Neuronal stem cell (in vitro differentiated cells): ENCODE results near the gene ANXA6.
"Not testable (repeated sequence)": the region's sequence is repeated elsewhere in the genome, so short reads cannot be mapped to it uniquely, and the experiment has no call there.

Experiments used
- DNase-seq: peaks from one replicate; pipeline ENCODE4 v3.0.0-alpha.2; 2013; ENCODE audit warnings: low spot score
- H2AFZ ChIP-seq: one replicate; pipeline ENCODE4 v1.6.1; 2013; ENCODE audit warnings: mild to moderate bottlenecking, low read length, inconsistent platforms
- H2AK5ac ChIP-seq: 2 replicates; pipeline ENCODE4 v1.6.1; 2013; ENCODE audit warnings: low read depth, mild to moderate bottlenecking, inconsistent platforms, low read length, moderate library complexity, mixed read lengths
- H2BK120ac ChIP-seq: 2 replicates; pipeline ENCODE4 v1.6.1; 2013; ENCODE audit warnings: low read depth, mild to moderate bottlenecking, inconsistent platforms, low read length, moderate library complexity, mixed read lengths
- H2BK12ac ChIP-seq: one replicate; pipeline ENCODE4 v1.6.1; 2013; ENCODE audit warnings: low read length, inconsistent platforms
- H2BK15ac ChIP-seq: 2 replicates; pipeline ENCODE4 v1.6.1; 2013; ENCODE audit warnings: mild to moderate bottlenecking, low read length, inconsistent platforms, mixed read lengths
- H2BK5ac ChIP-seq: one replicate; pipeline ENCODE4 v1.6.1; 2013; ENCODE audit warnings: inconsistent platforms, mild to moderate bottlenecking, low read length, moderate library complexity
- H3K14ac ChIP-seq: one replicate; pipeline ENCODE4 v1.6.1; 2013; ENCODE audit warnings: low read length, inconsistent platforms
- H3K18ac ChIP-seq: 2 replicates; pipeline ENCODE4 v1.6.1; 2013; ENCODE audit warnings: low read length, inconsistent platforms
- H3K23ac ChIP-seq: 2 replicates; pipeline ENCODE4 v1.6.1; 2013; ENCODE audit warnings: low read depth, mild to moderate bottlenecking, mixed read lengths, low read length, inconsistent platforms; ENCODE audit not compliant: poor library complexity
- H3K27ac ChIP-seq: replicated peaks from 3 replicates; pipeline ENCODE4 v1.5.1; 2013; ENCODE audit warnings: low read length, inconsistent platforms
- H3K27me3 ChIP-seq, 3 experiments: 2 replicates each; pipeline ENCODE4 v1.6.1; 2013; ENCODE audit warnings: low read length in 3 of 3, mild to moderate bottlenecking in 2 of 3, inconsistent platforms in 1 of 3, low read depth in 1 of 3, mixed read lengths in 1 of 3, moderate library complexity in 1 of 3; ENCODE audit not compliant: control insufficient read depth in 3 of 3, insufficient read depth in 3 of 3
- H3K36me3 ChIP-seq, 2 donors: replicated peaks in 1 of 2; 2 replicates each; pipeline ENCODE4 v1.6.1; 2013; ENCODE audit warnings: low read length in 2 of 2; ENCODE audit not compliant: control insufficient read depth in 2 of 2, insufficient read depth in 2 of 2
- H3K4ac ChIP-seq: 2 replicates; pipeline ENCODE4 v1.6.1; 2013; ENCODE audit warnings: inconsistent platforms, mild to moderate bottlenecking, low read length, moderate library complexity
- H3K4me1 ChIP-seq, 2 donors: 1 replicate in 1 of 2; 2 replicates in 1 of 2; pipeline ENCODE4 v1.6.1; 2013; ENCODE audit warnings: low read length in 2 of 2, low read depth in 1 of 2; ENCODE audit not compliant: control insufficient read depth in 2 of 2, insufficient read depth in 1 of 2
- H3K4me2 ChIP-seq: one replicate; pipeline ENCODE4 v1.6.1; 2013; ENCODE audit warnings: mild to moderate bottlenecking, low read length, inconsistent platforms; ENCODE audit not compliant: insufficient read depth, poor library complexity, severe bottlenecking
- H3K4me3 ChIP-seq, 2 donors: 2 replicates each; pipeline ENCODE4 v1.5.1; 2013; ENCODE audit warnings: low read length in 2 of 2, mild to moderate bottlenecking in 2 of 2, inconsistent platforms in 1 of 2, moderate library complexity in 1 of 2
- H3K79me1 ChIP-seq: one replicate; pipeline ENCODE4 v1.6.1; 2013; ENCODE audit warnings: low read depth, mild to moderate bottlenecking, inconsistent platforms, low read length, moderate library complexity
- H3K9ac ChIP-seq: one replicate; pipeline ENCODE4 v1.6.1; 2013; ENCODE audit warnings: mild to moderate bottlenecking, low read depth, low read length, inconsistent platforms; ENCODE audit not compliant: poor library complexity
- H3K9me3 ChIP-seq, 2 donors: replicated peaks in 1 of 2; 2 replicates each; pipeline versions ENCODE3 to v1.6.1; 2013; ENCODE audit warnings: low read length in 2 of 2, mild to moderate bottlenecking in 2 of 2, inconsistent platforms in 1 of 2, low read depth in 1 of 2, mixed read lengths in 1 of 2, moderate library complexity in 1 of 2; ENCODE audit not compliant: control insufficient read depth in 2 of 2, insufficient read depth in 1 of 2
- H4K8ac ChIP-seq: one replicate; pipeline ENCODE4 v1.6.1; 2013; ENCODE audit warnings: low read depth, mild to moderate bottlenecking, inconsistent platforms, low read length, moderate library complexity
- H4K91ac ChIP-seq: one replicate; pipeline ENCODE4 v1.6.1; 2013; ENCODE audit warnings: low read length, low read depth, mild to moderate bottlenecking, inconsistent platforms; ENCODE audit not compliant: poor library complexity
- WGBS, 2 donors: extraction: QIAGEN DNeasy Blood & Tissue Kit; methylation state at CpG; one replicate each; pipeline ENCODE4 v1.1.7; 2013; ENCODE audit warnings: missing lambda C conversion rate in 2 of 2, mixed read lengths in 1 of 2; ENCODE audit not compliant: insufficient read length in 2 of 2, insufficient replicate concordance in 1 of 2; ENCODE audit errors: extremely low coverage in 2 of 2; 5-methylcytosine and 5-hydroxymethylcytosine counted together

The ANXA6 gene

DNA sequence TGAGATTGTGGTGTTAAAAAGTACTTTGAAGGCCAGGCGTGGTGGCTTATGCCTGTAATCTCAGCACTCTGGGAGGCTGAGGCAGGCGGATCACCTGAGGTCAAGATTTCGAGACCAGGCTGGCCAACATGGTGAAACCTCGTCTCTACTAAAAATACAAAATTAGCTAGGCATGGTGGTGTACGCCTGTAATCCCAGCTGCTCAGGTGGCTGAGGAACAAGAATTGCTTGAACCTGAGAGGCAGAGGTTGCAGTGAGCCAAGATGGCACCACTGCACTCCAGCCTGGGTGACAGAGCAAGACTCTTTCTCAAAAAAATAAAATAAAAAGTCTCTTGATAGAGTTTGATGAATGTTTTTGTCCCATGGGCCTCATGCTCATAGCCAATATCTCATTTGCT is 18.7 kb upstream of the ANXA6 start:
- H2AFZ ChIP-seq, H3K79me1 ChIP-seq, H3K4me1 ChIP-seq, H2BK12ac ChIP-seq, H3K9me3 ChIP-seq, H3K23ac ChIP-seq, H3K36me3 ChIP-seq, H3K4me2 ChIP-seq, H3K18ac ChIP-seq, H4K8ac ChIP-seq, H3K27me3 ChIP-seq, H4K91ac ChIP-seq, H3K14ac ChIP-seq, DNase-seq, H2BK15ac ChIP-seq, H3K4ac ChIP-seq, H3K4me3 ChIP-seq, H2AK5ac ChIP-seq, H3K27ac ChIP-seq, H3K9ac ChIP-seq, H2BK5ac ChIP-seq, H2BK120ac ChIP-seq: not testable (repeated sequence)
- WGBS, 2 donors, result no CpG with 5 or more reads among the region's 5 CpGs

DNA sequence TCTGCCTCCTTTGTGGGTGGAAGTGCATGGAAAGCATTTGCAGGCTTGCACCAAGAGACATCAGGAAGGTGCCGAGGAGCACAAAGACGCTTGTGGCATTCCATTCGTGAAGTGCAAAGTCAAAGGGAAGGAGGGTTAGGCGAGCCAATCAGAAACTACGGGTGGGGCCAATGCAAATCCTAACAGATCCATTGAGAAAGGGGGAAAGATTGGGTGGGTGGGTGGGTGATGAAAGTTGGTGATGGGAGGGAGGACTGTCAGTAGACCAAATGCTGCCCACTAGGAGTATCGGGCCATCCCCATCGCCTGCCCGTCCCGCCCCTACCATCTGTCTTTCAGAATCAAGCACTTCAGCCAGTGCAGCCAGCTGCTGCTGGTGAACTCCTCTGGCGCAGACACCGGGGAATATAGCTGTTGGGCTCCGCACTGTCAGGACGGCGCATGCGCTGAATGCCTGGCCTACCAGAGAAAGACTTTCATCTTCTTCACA is 17.1 kb upstream of the ANXA6 start:
- H3K14ac ChIP-seq, result peak overlapping the region; percentile 15
- no peak for DNase-seq

DNA sequence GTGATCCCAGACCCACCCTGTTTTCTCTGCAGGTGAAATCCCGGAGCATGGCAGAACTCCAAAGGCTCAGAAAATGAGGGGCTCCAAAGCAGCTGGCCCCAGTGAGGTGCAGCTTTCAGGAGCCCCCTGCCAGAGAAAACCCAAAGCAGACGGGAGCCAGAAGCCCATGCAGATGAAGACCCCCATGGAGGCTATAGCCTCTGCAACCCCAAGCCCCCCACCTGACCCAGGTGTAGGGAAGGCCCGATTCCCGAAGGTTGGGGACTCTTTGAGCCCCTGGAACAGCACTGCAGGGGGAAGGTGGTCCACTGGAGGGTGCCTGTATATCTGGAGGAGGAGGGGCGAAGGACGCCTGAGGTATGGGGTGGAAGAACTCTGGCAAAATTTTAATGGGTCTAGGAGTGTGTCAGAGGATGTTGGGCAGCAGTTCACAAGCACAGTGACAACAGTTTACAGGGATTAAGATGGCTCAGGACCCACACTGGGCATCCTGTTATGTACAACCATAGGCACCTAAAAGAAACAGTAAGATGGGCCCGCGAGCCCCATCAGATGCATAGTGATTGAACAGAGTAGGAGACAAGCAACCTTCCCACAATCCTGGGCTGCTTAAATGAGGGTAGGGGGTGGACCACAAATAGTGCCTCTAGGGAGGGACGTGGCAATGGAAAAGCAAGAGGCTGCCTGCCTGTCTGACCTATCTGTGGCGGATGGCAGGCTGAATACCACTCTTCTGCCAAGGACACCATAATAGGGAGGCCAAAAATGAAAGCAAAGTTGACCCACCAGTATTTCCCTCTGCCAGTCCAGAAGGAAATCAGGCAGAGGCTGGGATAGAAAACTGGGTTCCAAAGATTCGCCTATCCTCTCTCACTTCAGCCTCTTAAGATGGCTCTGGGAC is 16.4 kb upstream of the ANXA6 start:
- no peak overlapping the region for H3K9ac ChIP-seq
- no peak overlapping the region for H2AK5ac ChIP-seq
- H3K27ac ChIP-seq, result no peak overlapping the region
- no peak overlapping the region for H2BK15ac ChIP-seq
- no peak overlapping the region for H3K14ac ChIP-seq
- no peak overlapping the region for H2BK5ac ChIP-seq
- H3K18ac ChIP-seq, result no peak overlapping the region
- H3K4ac ChIP-seq, result no peak overlapping the region
- no peak for DNase-seq
- H3K27me3 ChIP-seq, result peaks cover 0 to 2% (median 0%) of the 10 kb centered on the region in 3 experiments
- H2BK120ac ChIP-seq, result no peak overlapping the region
- no peak overlapping the region for H3K4me3 ChIP-seq
- H3K4me1 ChIP-seq, result no peaks in the 10 kb centered on the region
- H3K79me1 ChIP-seq, result peaks cover 1% of the 10 kb centered on the region
- no peaks in the 10 kb centered on the region for H3K36me3 ChIP-seq
- no peak overlapping the region for H3K4me2 ChIP-seq
- H2AFZ ChIP-seq, result no peak overlapping the region
- no peak overlapping the region for H2BK12ac ChIP-seq
- H3K23ac ChIP-seq, result no peak overlapping the region
- no peak overlapping the region for H4K8ac ChIP-seq
- no peaks in the 10 kb centered on the region for H3K9me3 ChIP-seq
- H4K91ac ChIP-seq, result no peak overlapping the region
- WGBS, 2 donors, result no CpG with 5 or more reads among the region's 11 CpGs

More for the DNA sequence above, 17.1 kb upstream of the ANXA6 start:
- no peak overlapping the region for H3K4me3 ChIP-seq
- no peak overlapping the region for H2AFZ ChIP-seq
- no peaks in the 10 kb centered on the region for H3K9me3 ChIP-seq
- H3K18ac ChIP-seq, result no peak overlapping the region
- no peak overlapping the region for H4K8ac ChIP-seq
- no peak overlapping the region for H3K4me2 ChIP-seq
- no peak overlapping the region for H2BK120ac ChIP-seq
- no peak overlapping the region for H2BK5ac ChIP-seq
- H3K79me1 ChIP-seq, result peaks cover 1% of the 10 kb centered on the region
- H3K4ac ChIP-seq, result no peak overlapping the region
- no peaks in the 10 kb centered on the region for H3K4me1 ChIP-seq
- H2BK12ac ChIP-seq, result no peak overlapping the region
- H4K91ac ChIP-seq, result no peak overlapping the region
- H3K27me3 ChIP-seq, result peaks cover 0 to 2% (median 1%) of the 10 kb centered on the region in 3 experiments
- H2BK15ac ChIP-seq, result no peak overlapping the region
- H3K9ac ChIP-seq, result no peak overlapping the region
- no CpG with 5 or more reads among the region's 15 CpGs for WGBS, 2 donors
- H3K27ac ChIP-seq, result no peak overlapping the region
- no peaks in the 10 kb centered on the region for H3K36me3 ChIP-seq
- peak overlapping the region; percentile 69 for H3K23ac ChIP-seq
- no peak overlapping the region for H2AK5ac ChIP-seq

DNA sequence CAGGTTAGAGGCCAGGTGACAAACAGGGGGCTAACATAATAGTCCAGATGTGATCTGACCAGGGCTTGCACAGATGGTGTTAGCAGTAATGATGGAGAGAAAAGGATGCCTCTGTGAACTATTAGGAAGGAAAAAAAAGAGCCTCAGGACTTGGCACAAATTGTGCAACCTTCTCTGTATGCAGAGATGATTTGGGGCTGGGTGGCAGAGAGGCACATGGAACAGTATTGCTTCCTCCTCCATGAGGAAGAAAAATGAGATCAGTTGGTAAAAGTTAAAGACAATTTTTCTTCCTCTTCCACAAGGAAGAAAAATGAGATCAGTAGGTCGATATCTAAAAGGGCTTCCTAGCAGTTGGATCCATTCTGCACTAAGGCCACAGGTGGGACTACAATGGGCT is 13.9 kb upstream of the ANXA6 start:
- Histone ChIP-seq H3K4me3 (no peak overlapping the region), H3K4ac (no peak overlapping the region), H3K9me3 (no peaks in the 10 kb centered on the region), H2BK15ac (no peak overlapping the region), H2AK5ac (no peak overlapping the region), H2BK5ac (no peak overlapping the region), H3K27me3 (peaks cover 0 to 2% (median 0%) of the 10 kb centered on the region in 3 experiments), H3K18ac (no peak overlapping the region), H2BK120ac (no peak overlapping the region), H3K27ac (no peak overlapping the region), H4K8ac (no peak overlapping the region), H2AFZ (no peak overlapping the region), H3K4me2 (no peak overlapping the region), H3K23ac (no peak overlapping the region), H4K91ac (no peak overlapping the region), H3K36me3 (no peaks in the 10 kb centered on the region), H3K79me1 (peaks cover 1% of the 10 kb centered on the region), H3K14ac (no peak overlapping the region), H3K4me1 (no peaks in the 10 kb centered on the region), H3K9ac (no peak overlapping the region), H2BK12ac (no peak overlapping the region)
- DNase-seq, result no peak
- WGBS, 2 donors, result no CpG with 5 or more reads among the region's 1 CpG
